A549 (cell line): ENCODE data around the gene ASCL5. TPM values are rescaled to one million over a fixed set of nuclear protein-coding genes. Genes with fewer than 3 reads are reported as not detected.

Experiments
- ATAC-seq, 2 experiments: fragments of 200-7000 bp in 1 of 2; fragments of >200 bp in 1 of 2; cut with Nextera tagmentation in 1 of 2; cut with Tn5 transposase in 1 of 2; 3 replicates each; pipeline versions ENCODE4 v1.8.0 to v1.9.1; 2018 to 2020; ENCODE audit warnings: mild to moderate bottlenecking in 1 of 2, moderate library complexity in 1 of 2
- CTCF ChIA-PET: fragments of 300-600 bp; sonication (Branson Sonifier 250); formaldehyde crosslinking; extraction: SDS; loops from one replicate; lab custom pipeline; 2021; ENCODE audit warnings: antibody characterized with exemption, inconsistent platforms; lab: Yijun Ruan, JAX
- POLR2A ChIA-PET: fragments of 350-600 bp; formaldehyde crosslinking; extraction: SDS; loops from one replicate; lab custom pipeline; 2021; ENCODE audit warnings: antibody characterized with exemption, inconsistent platforms; lab: Yijun Ruan, JAX
- DNase-seq, 2 experiments: peaks; one replicate each; pipeline versions ENCODE4 v3.0.0 to v3.0.0-alpha.2; 2011 to 2016; ENCODE audit warnings: low read depth in 1 of 2, low spot score in 1 of 2
- FAIRE-seq: peaks from 2 replicates; lab custom pipeline; 2011; peaks lifted over from hg19 to GRCh38; lab: Jason Lieb, UNC
- H3K27ac ChIP-seq, 2 experiments: fragments of >200 bp; sonication (Bioruptor Twin); formaldehyde crosslinking; 3 replicates each; pipeline ENCODE4 v1.5.1; 2016 to 2017
- H3K4me1 ChIP-seq: fragments of >200 bp; sonication (Bioruptor Twin); formaldehyde crosslinking; 3 replicates; pipeline ENCODE4 v1.6.1; 2016
- H3K4me2 ChIP-seq: fragments of >200 bp; sonication (Bioruptor Twin); formaldehyde crosslinking; 3 replicates; pipeline ENCODE4 v1.6.1; 2016
- H3K4me3 ChIP-seq: fragments of >200 bp; sonication (Bioruptor Twin); formaldehyde crosslinking; 3 replicates; pipeline ENCODE4 v1.5.1; 2016
- H3K9me3 ChIP-seq: fragments of >200 bp; sonication (Bioruptor Twin); formaldehyde crosslinking; 3 replicates; pipeline ENCODE4 v1.6.1; 2016
- ATOH8 ChIP-seq: fragments of 250-450 bp; sonication (Bioruptor Pico); IDR thresholded peaks from 2 replicates; pipeline ENCODE4 v1.5.0; 2020; ENCODE audit warnings: low read depth, mild to moderate bottlenecking, moderate library complexity
- BHLHE40 ChIP-seq: IDR thresholded peaks from 2 replicates; pipeline ENCODE4 v1.6.1; 2012; ENCODE audit warnings: low read depth, low read length, inconsistent platforms
- CEBPB ChIP-seq, 2 experiments: fragments of >200 bp in 1 of 2; sonication (Bioruptor Twin) in 1 of 2; formaldehyde crosslinking in 1 of 2; IDR thresholded peaks; 2 replicates each; pipeline ENCODE4 v1.6.1; 2012 to 2016
- CHD4 ChIP-seq: fragments of 200-600 bp; sonication (generic); IDR thresholded peaks from 2 replicates; pipeline ENCODE4 v1.6.1; 2016; ENCODE audit warnings: antibody characterized with exemption, mild to moderate bottlenecking, borderline replicate concordance
- EHMT2 ChIP-seq: fragments of 200-600 bp; sonication (generic); IDR thresholded peaks from 2 replicates; pipeline ENCODE4 v1.6.1; 2016; ENCODE audit warnings: antibody characterized with exemption, low read depth, mild to moderate bottlenecking, moderate library complexity
- EP300 ChIP-seq, 2 experiments: fragments of >200 bp; sonication (Bioruptor Twin); formaldehyde crosslinking; IDR thresholded peaks; 2 replicates in 1 of 2; 3 replicates in 1 of 2; pipeline ENCODE4 v1.6.1; 2016 to 2017
- FOSL2 ChIP-seq, 2 experiments: fragments of 450-650 bp in 1 of 2; fragments of >200 bp in 1 of 2; sonication (Bioruptor Twin) in 1 of 2; formaldehyde crosslinking; IDR thresholded peaks; 2 replicates each; pipeline versions ENCODE4 v1.5.0 to v1.6.1; 2016 to 2020; ENCODE audit warnings: mild to moderate bottlenecking in 1 of 2, moderate library complexity in 1 of 2
- FOXS1 ChIP-seq: fragments of 250-450 bp; sonication (Bioruptor Pico); IDR thresholded peaks from 2 replicates; pipeline ENCODE4 v1.5.0; 2020; ENCODE audit warnings: mild to moderate bottlenecking, moderate library complexity
- HEYL ChIP-seq: fragments of 250-450 bp; sonication (Bioruptor Pico); IDR thresholded peaks from 2 replicates; pipeline ENCODE4 v1.8.0; 2021; ENCODE audit warnings: mild to moderate bottlenecking, moderate library complexity
- HOXA7 ChIP-seq: fragments of 250-450 bp; sonication (Bioruptor Pico); IDR thresholded peaks from 2 replicates; pipeline ENCODE4 v1.5.0; 2020; ENCODE audit warnings: mild to moderate bottlenecking, moderate library complexity
- HOXB13 ChIP-seq: fragments of 250-450 bp; sonication (Bioruptor Pico); IDR thresholded peaks from 2 replicates; pipeline ENCODE4 v1.5.0; 2020; ENCODE audit warnings: low read depth, mild to moderate bottlenecking, moderate library complexity
- JUN ChIP-seq, 2 experiments: fragments of >200 bp; sonication (Bioruptor Twin); formaldehyde crosslinking; IDR thresholded peaks; 2 replicates in 1 of 2; 3 replicates in 1 of 2; pipeline ENCODE4 v1.6.1; 2016 to 2017
- KDM1A ChIP-seq: fragments of 200-600 bp; sonication (generic); IDR thresholded peaks from 2 replicates; pipeline ENCODE4 v1.6.1; 2016; ENCODE audit warnings: low read depth, mild to moderate bottlenecking
- KDM5A ChIP-seq: fragments of 200-600 bp; sonication (generic); IDR thresholded peaks from 2 replicates; pipeline ENCODE4 v1.6.1; 2016; ENCODE audit warnings: antibody characterized with exemption, mild to moderate bottlenecking
- MAFK ChIP-seq: fragments of 450-650 bp; IDR thresholded peaks from 2 replicates; pipeline ENCODE4 v1.6.1; 2014; ENCODE audit not compliant: partially characterized antibody
- MYC ChIP-seq: IDR thresholded peaks from 2 replicates; pipeline ENCODE4 v1.6.1; 2012; ENCODE audit warnings: mild to moderate bottlenecking, inconsistent platforms, low read length, improper control_type of control experiment, borderline replicate concordance
- NFE2L2 ChIP-seq: fragments of 150-350 bp; conservative IDR thresholded peaks from 2 replicates; pipeline ENCODE4 v1.6.1; 2014; ENCODE audit warnings: low read length
- POLR2AphosphoS2 ChIP-seq: conservative IDR thresholded peaks from 2 replicates; pipeline ENCODE4 v1.6.1; 2012; ENCODE audit warnings: low read length, improper control_type of control experiment, inconsistent platforms
- RARB ChIP-seq: fragments of 250-450 bp; sonication (Bioruptor Pico); IDR thresholded peaks from 2 replicates; pipeline ENCODE4 v1.8.0; 2021; ENCODE audit warnings: mild to moderate bottlenecking, moderate library complexity
- RCOR1 ChIP-seq: fragments of 150-350 bp; IDR thresholded peaks from 2 replicates; pipeline ENCODE4 v1.6.1; 2014; ENCODE audit warnings: antibody characterized with exemption, low read length, low read depth
- RNF2 ChIP-seq: fragments of 200-600 bp; sonication (generic); IDR thresholded peaks from 2 replicates; pipeline ENCODE4 v1.6.1; 2016; ENCODE audit warnings: low read depth, mild to moderate bottlenecking, antibody characterized with exemption, moderate library complexity, borderline replicate concordance
- SMC3 ChIP-seq: fragments of >200 bp; sonication (Bioruptor Twin); formaldehyde crosslinking; IDR thresholded peaks from 3 replicates; pipeline ENCODE4 v1.6.1; 2018; ENCODE audit warnings: inconsistent platforms
- TFCP2L1 ChIP-seq: fragments of 250-450 bp; sonication (Bioruptor Pico); IDR thresholded peaks from 2 replicates; pipeline ENCODE4 v1.5.0; 2021; ENCODE audit warnings: mild to moderate bottlenecking
- ZSCAN20 ChIP-seq: fragments of 250-450 bp; sonication (Bioruptor Pico); IDR thresholded peaks from 2 replicates; pipeline ENCODE4 v1.8.0; 2022; ENCODE audit warnings: mild to moderate bottlenecking, moderate library complexity
- WGBS: methylation state at CpG from one replicate; pipeline ENCODE4 v1.1.6; 2017; ENCODE audit errors: missing lambda C conversion rate; 5-methylcytosine and 5-hydroxymethylcytosine counted together
- polyA plus RNA-seq, 4 experiments: library from polyadenylated mRNA; depleted of rRNA in 3 of 4; stranded (reverse); fragments of >200 nt; fragmentation: RNase III in 1 of 4; extraction: RNeasy Plus Mini Kit Qiagen cat#74134 plus additional on column Dnase treatment in 1 of 4; gene quantifications; 2 replicates in 3 of 4; 3 replicates in 1 of 4; pipeline ENCODE4 v1.2.3, GENCODE V29; 2011 to 2017
- TF ChIP-seq, protein P1 (sequence below): fragments of >200 bp; sonication (Bioruptor Twin); formaldehyde crosslinking; IDR thresholded peaks from 3 replicates; pipeline ENCODE4 v1.5.1; 2016
- TF ChIP-seq, protein P2 (sequence below): fragments of 450-650 bp; IDR thresholded peaks from 2 replicates; pipeline ENCODE4 v1.6.1; 2014; ENCODE audit warnings: antibody characterized with exemption

Gene ASCL5
- polyA plus RNA-seq, 2 of the 4 experiments (the other 2 are of a cell fraction): 0.09 TPM; not detected in 1

DNA sequence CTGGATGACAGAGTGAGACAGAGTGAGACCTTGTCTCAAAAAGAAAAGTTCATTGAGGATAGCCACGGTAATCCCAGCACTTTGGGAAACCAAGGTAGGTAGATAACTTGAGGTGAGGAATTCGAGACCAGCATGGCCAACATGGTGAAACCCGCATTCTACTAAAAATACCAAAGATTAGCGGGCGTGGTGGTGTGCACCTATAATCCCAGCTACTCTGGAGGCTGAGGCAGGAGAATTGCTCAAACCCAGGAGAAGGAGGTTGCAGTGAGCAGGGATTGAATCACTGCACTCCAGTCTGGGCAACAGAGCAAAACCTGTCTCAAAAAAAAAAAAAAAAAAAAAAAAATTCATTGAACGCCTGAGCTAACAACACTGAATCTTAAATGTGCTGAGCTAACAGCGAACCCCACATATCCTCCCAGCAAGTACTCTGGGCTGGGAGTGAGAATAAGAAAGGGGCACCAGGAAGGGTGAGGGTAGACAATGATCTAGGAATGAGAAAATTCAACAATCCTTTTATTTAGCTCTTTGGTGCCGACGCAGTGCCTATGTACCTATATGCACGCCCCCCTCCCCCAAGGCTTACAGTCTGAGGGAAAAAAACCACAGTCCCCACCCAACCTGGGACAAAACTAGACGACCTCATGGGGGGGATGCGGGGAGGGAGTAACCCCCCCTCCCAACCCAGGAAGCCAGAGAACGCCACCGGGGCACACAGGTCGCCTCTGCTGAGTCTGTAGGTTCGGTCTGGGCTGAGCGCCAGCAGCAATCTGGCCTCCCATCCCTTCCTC is 13.3 kb downstream of the ASCL5 start:
- Histone ChIP-seq H3K9me3 (no peaks in the 10 kb centered on the region), H3K4me2 (peak overlapping the region; percentile 87), H3K4me3 (peak overlapping the region; percentile 80), H3K27ac (peak overlapping the region; percentile 87 to 89), H3K4me1 (peaks cover 8% of the 10 kb centered on the region)
- CTCF ChIA-PET: interaction anchor here (0.6 to 7.4 kb wide), 28 partner anchors 8 to 557 kb away, joined by 3 to 84 read pairs (median 4); partner anchors contain the start of gene ASCL5
- ATAC-seq: peak; percentile 36 to 50; a peak in 5 of 6 replicates
- TF ChIP-seq BHLHE40 (no peak), RARB (CRISPR knock-in tag) (no peak), KDM5A (no peak), CHD4 (no peak), HOXA7 (CRISPR knock-in tag) (no peak), CEBPB (IDR thresholded peaks at IDR 0.05) (no peak), FOXS1 (CRISPR knock-in tag) (no peak), TFCP2L1 (CRISPR knock-in tag) (no peak), NFE2L2 (no peak), RNF2 (no peak), EHMT2 (no peak), JUN (IDR thresholded peaks at IDR 0.05) (no peak)
- TF ChIP-seq, protein P1, sequence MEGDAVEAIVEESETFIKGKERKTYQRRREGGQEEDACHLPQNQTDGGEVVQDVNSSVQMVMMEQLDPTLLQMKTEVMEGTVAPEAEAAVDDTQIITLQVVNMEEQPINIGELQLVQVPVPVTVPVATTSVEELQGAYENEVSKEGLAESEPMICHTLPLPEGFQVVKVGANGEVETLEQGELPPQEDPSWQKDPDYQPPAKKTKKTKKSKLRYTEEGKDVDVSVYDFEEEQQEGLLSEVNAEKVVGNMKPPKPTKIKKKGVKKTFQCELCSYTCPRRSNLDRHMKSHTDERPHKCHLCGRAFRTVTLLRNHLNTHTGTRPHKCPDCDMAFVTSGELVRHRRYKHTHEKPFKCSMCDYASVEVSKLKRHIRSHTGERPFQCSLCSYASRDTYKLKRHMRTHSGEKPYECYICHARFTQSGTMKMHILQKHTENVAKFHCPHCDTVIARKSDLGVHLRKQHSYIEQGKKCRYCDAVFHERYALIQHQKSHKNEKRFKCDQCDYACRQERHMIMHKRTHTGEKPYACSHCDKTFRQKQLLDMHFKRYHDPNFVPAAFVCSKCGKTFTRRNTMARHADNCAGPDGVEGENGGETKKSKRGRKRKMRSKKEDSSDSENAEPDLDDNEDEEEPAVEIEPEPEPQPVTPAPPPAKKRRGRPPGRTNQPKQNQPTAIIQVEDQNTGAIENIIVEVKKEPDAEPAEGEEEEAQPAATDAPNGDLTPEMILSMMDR: no peak
- WGBS: 62% methylated on average over 10 of the region's 17 CpGs
- no peak for FAIRE-seq
- POLR2A ChIA-PET: interaction anchor here (0.6 to 2.1 kb wide), 10 partner anchors 11 to 555 kb away, joined by 3 to 9 read pairs (median 4); partner anchors contain the start of gene DDX59
- DNase-seq: no peak

DNA sequence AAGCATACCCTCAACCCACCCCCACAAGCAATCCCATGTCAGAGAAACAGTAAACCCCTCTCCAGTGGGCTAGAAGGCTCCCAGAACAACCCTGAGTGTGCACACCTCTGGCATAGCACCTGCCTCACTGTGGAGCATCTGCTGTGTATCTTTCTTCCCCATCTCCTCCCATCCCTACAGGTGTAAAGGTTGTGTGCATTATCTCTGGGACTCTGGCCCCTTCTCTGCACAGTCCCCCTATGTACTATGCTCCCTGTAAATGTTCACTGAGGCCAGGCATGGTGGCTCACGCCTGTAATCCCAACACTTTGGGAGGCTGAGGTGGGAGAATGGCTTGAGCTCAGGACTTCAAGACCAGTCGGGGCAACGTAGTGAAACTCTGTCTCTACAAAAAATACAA is 14.1 kb downstream of the ASCL5 start:
- no peak for FAIRE-seq
- no peak overlapping the region for H3K4me3 ChIP-seq
- H3K27ac ChIP-seq: no peak overlapping the region
- no peaks in the 10 kb centered on the region for H3K9me3 ChIP-seq
- no peak overlapping the region for H3K4me2 ChIP-seq
- DNase-seq: no peak
- ChIA-PET CTCF (interaction anchor here (0.9 to 7.4 kb wide), 9 partner anchors 10 to 222 kb away, joined by 4 to 84 read pairs (median 8); no protein-coding TSS in a partner anchor), POLR2A (interaction anchor here (1.0 to 1.1 kb wide), 2 partner anchors 27 to 491 kb away, joined by 3 to 4 read pairs; no protein-coding TSS in a partner anchor)
- TF ChIP-seq ZSCAN20 (CRISPR knock-in tag) (no peak), MYC (no peak), RCOR1 (no peak), KDM1A (no peak), ATOH8 (CRISPR knock-in tag) (no peak), HEYL (CRISPR knock-in tag) (no peak), FOSL2 (IDR thresholded peaks at IDR 0.05) (no peak), FOSL2 (CRISPR knock-in tag; IDR thresholded peaks at IDR 0.05) (no peak), HOXB13 (CRISPR knock-in tag) (no peak), EP300 (IDR thresholded peaks at IDR 0.05) (no peak), SMC3 (no peak), POLR2AphosphoS2 (no peak), KDM5A (no peak), MAFK (no peak)
- TF ChIP-seq, protein P2, sequence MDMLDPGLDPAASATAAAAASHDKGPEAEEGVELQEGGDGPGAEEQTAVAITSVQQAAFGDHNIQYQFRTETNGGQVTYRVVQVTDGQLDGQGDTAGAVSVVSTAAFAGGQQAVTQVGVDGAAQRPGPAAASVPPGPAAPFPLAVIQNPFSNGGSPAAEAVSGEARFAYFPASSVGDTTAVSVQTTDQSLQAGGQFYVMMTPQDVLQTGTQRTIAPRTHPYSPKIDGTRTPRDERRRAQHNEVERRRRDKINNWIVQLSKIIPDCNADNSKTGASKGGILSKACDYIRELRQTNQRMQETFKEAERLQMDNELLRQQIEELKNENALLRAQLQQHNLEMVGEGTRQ: no peak
- 89% methylated on average over 3 of the region's 3 CpGs for WGBS
- H3K4me1 ChIP-seq: peaks cover 8% of the 10 kb centered on the region
- ATAC-seq: no peak
